H1 (cell line): ENCODE results near the gene PLK5.

Experiments
- CHD1 ChIP-seq: IDR thresholded peaks from 2 replicates; pipeline ENCODE4 v1.6.1; 2012; ENCODE audit warnings: low read depth, low read length, improper control_type of control experiment
- EGR1 ChIP-seq: IDR thresholded peaks from 2 replicates; pipeline ENCODE4 v1.6.1; 2011; ENCODE audit warnings: low read depth, low read length, borderline replicate concordance
- EZH2 ChIP-seq: fragments of 200-600 bp; sonication (generic); IDR thresholded peaks from 2 replicates; pipeline ENCODE4 v1.7.1; 2012; ENCODE audit warnings: low read depth, mild to moderate bottlenecking, moderate library complexity, low read length, inconsistent platforms; ENCODE audit not compliant: severe bottlenecking
- GABPA ChIP-seq: IDR thresholded peaks from 2 replicates; pipeline ENCODE4 v1.6.1; 2011; ENCODE audit warnings: mild to moderate bottlenecking, low read length, moderate library complexity, borderline replicate concordance; ENCODE audit not compliant: insufficient read depth
- JUN ChIP-seq: IDR thresholded peaks from 2 replicates; pipeline ENCODE4 v1.6.1; 2011; ENCODE audit warnings: low read depth, mild to moderate bottlenecking, improper control_type of control experiment, low read length
- NRF1 ChIP-seq: IDR thresholded peaks from 2 replicates; pipeline ENCODE4 v1.6.1; 2011; ENCODE audit warnings: mild to moderate bottlenecking, low read depth, low read length, improper control_type of control experiment
- POLR2A ChIP-seq, 2 experiments: IDR thresholded peaks; 1 replicate in 1 of 2; 2 replicates in 1 of 2; pipeline ENCODE4 v1.6.1; 2011; ENCODE audit warnings: low read depth in 2 of 2, low read length in 2 of 2, mild to moderate bottlenecking in 2 of 2; ENCODE audit errors: control extremely low read depth in 1 of 2
- RAD21 ChIP-seq, 2 experiments: IDR thresholded peaks in 1 of 2; conservative IDR thresholded peaks in 1 of 2; 2 replicates each; pipeline ENCODE4 v1.6.1; 2011; ENCODE audit warnings: low read depth in 2 of 2, low read length in 2 of 2, improper control_type of control experiment in 1 of 2, inconsistent platforms in 1 of 2, mild to moderate bottlenecking in 1 of 2, moderate library complexity in 1 of 2
- RFX5 ChIP-seq: IDR thresholded peaks from 2 replicates; pipeline ENCODE4 v1.6.1; 2011; ENCODE audit warnings: low read depth, low read length, improper control_type of control experiment, borderline replicate concordance
- RXRA ChIP-seq: IDR thresholded peaks from 2 replicates; pipeline ENCODE4 v1.6.1; 2011; ENCODE audit warnings: low read depth, mild to moderate bottlenecking, low read length, moderate library complexity; ENCODE audit not compliant: insufficient read depth
- TAF1 ChIP-seq: IDR thresholded peaks from 2 replicates; pipeline ENCODE4 v1.6.1; 2011; ENCODE audit warnings: mild to moderate bottlenecking, low read depth, low read length
- TAF7 ChIP-seq: optimal IDR thresholded peaks from 2 replicates; pipeline ENCODE3; 2011; ENCODE audit warnings: low read depth, mild to moderate bottlenecking, inconsistent platforms, low read length, moderate library complexity, borderline replicate concordance
- TF ChIP-seq, protein P1 (sequence below), 3 experiments: IDR thresholded peaks; 1 replicate in 2 of 3; 2 replicates in 1 of 3; pipeline versions ENCODE4 v1.5.1 to v1.6.1; 2011; ENCODE audit warnings: low read length in 3 of 3, mild to moderate bottlenecking in 3 of 3, inconsistent platforms in 2 of 3, low read depth in 1 of 3, moderate library complexity in 1 of 3; ENCODE audit not compliant: insufficient read depth in 1 of 3; ENCODE audit errors: control extremely low read depth in 1 of 3
- TF ChIP-seq, protein P2 (sequence below): IDR thresholded peaks from 2 replicates; pipeline ENCODE4 v1.6.1; 2012; ENCODE audit warnings: inconsistent platforms

DNA sequence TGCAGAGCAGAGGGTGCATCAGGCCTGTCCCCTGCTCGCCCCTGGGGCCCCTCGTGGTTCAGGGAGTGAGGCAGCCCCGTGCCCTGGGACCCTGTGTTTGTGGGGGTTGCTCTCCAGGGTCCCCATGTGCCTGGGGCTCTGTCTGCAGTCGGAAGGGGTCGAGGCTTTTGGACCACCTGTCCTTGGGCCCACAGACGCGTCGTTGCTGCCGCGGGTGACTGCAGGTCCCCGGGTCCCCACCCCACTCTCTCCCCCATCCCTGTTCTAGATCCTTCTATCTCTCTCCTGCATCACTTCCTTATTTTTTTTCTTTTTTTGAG is 35.6 kb upstream of the PLK5 start:
- TF ChIP-seq POLR2A (IDR thresholded peaks at IDR 0.05; ENCODE audit: control extremely low read depth in 1 of 2, low read depth in 2 of 2, low read length in 2 of 2) (no peak), TAF1 (no peak), CHD1 (no peak), GABPA (no peak), EZH2 (no peak), JUN (no peak), EGR1 (no peak), RAD21 (IDR thresholded peaks at IDR 0.05 in 1 of 2, conservative IDR thresholded peaks at IDR 0.05 in 1 of 2; ENCODE audit: low read depth in 2 of 2, low read length in 2 of 2) (no peak), RFX5 (no peak), NRF1 (no peak), RXRA (no peak), TAF7 (no peak)
- TF ChIP-seq, protein P1, sequence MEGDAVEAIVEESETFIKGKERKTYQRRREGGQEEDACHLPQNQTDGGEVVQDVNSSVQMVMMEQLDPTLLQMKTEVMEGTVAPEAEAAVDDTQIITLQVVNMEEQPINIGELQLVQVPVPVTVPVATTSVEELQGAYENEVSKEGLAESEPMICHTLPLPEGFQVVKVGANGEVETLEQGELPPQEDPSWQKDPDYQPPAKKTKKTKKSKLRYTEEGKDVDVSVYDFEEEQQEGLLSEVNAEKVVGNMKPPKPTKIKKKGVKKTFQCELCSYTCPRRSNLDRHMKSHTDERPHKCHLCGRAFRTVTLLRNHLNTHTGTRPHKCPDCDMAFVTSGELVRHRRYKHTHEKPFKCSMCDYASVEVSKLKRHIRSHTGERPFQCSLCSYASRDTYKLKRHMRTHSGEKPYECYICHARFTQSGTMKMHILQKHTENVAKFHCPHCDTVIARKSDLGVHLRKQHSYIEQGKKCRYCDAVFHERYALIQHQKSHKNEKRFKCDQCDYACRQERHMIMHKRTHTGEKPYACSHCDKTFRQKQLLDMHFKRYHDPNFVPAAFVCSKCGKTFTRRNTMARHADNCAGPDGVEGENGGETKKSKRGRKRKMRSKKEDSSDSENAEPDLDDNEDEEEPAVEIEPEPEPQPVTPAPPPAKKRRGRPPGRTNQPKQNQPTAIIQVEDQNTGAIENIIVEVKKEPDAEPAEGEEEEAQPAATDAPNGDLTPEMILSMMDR (IDR thresholded peaks at IDR 0.05; ENCODE audit: control extremely low read depth in 1 of 3, insufficient read depth in 1 of 3, low read depth in 1 of 3, low read length in 3 of 3) = no peak
- TF ChIP-seq, protein P2, sequence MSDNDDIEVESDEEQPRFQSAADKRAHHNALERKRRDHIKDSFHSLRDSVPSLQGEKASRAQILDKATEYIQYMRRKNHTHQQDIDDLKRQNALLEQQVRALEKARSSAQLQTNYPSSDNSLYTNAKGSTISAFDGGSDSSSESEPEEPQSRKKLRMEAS = no peak
